Loucy (cell line): ENCODE measurements around the gene RANBP9.

Experiments
- CTCF ChIP-seq: fragments of 200-600 bp; sonication (generic); conservative IDR thresholded peaks from 2 replicates; pipeline ENCODE4 v1.5.1; 2014; ENCODE audit warnings: mild to moderate bottlenecking, antibody characterized with exemption, low read length
- EZH2phosphoT487 ChIP-seq: fragments of 200-600 bp; IDR thresholded peaks from 2 replicates; pipeline ENCODE4 v1.6.1; 2018; ENCODE audit warnings: antibody characterized with exemption, mild to moderate bottlenecking, moderate library complexity, borderline replicate concordance

- TF ChIP-seq CTCF: no peak
- no peak for TF ChIP-seq EZH2phosphoT487
These were observed 11.4 kb downstream of the RANBP9 start for GRCh38 chr6:13700232-13700631.
